HG02973 (cell line): ENCODE results near the gene PDE2A.

ENCODE experiments used
- ATAC-seq: cut with Tn5 transposase; IDR thresholded peaks from one replicate; pipeline ENCODE4 v1.9.1; 2021; ENCODE audit warnings: moderate library complexity; ENCODE audit not compliant: unreplicated experiment

Gene PDE2A

GRCh38 chr11:72673943-72674828 lies at the start of gene PDE2A:
PDE2A (minus strand) TSS chr11:72674422; CDS start chr11:72674207, 215 bp downstream.
- ATAC-seq: no peak

- ATAC-seq: no peak
Measured at GRCh38 chr11:72723508-72723907, 49.3 kb upstream of the PDE2A start.

- ATAC-seq: peak; percentile 69
Measured at GRCh38 chr11:72722050-72722748, 48.0 kb upstream of the PDE2A start.

GRCh38 chr11:72721689-72722049 lies 47.4 kb upstream of the PDE2A start:
- ATAC-seq: no peak

- ATAC-seq: no peak
Measured at GRCh38 chr11:72721276-72721675, 47.1 kb upstream of the PDE2A start.

- ATAC-seq: no peak
Measured at GRCh38 chr11:72720784-72721183, 46.6 kb upstream of the PDE2A start.

GRCh38 chr11:72720047-72720446 lies 45.8 kb upstream of the PDE2A start:
- no peak for ATAC-seq

GRCh38 chr11:72719551-72719950 lies 45.3 kb upstream of the PDE2A start:
- ATAC-seq: no peak

- no peak for ATAC-seq
Measured at GRCh38 chr11:72719144-72719543, 44.9 kb upstream of the PDE2A start.

GRCh38 chr11:72718101-72718501 lies 43.9 kb upstream of the PDE2A start:
- ATAC-seq: no peak

- no peak for ATAC-seq
Measured at GRCh38 chr11:72716788-72717435, 42.7 kb upstream of the PDE2A start.

GRCh38 chr11:72716290-72716689 lies 42.1 kb upstream of the PDE2A start:
- ATAC-seq: no peak

GRCh38 chr11:72712841-72713240 lies 38.6 kb upstream of the PDE2A start:
- no peak for ATAC-seq

- no peak for ATAC-seq
Measured at GRCh38 chr11:72712168-72712751, 38.0 kb upstream of the PDE2A start.

- ATAC-seq: no peak
Measured at GRCh38 chr11:72711141-72711540, 36.9 kb upstream of the PDE2A start.

- no peak for ATAC-seq
Measured at GRCh38 chr11:72710278-72710677, 36.1 kb upstream of the PDE2A start.

- ATAC-seq: no peak
Measured at GRCh38 chr11:72709478-72710238, 35.4 kb upstream of the PDE2A start.

GRCh38 chr11:72707032-72707431 lies 32.8 kb upstream of the PDE2A start:
- ATAC-seq: no peak

- ATAC-seq: no peak
Measured at GRCh38 chr11:72706579-72706978, 32.4 kb upstream of the PDE2A start.
